K562 (cell line): ENCODE data around the gene MOB1A. TPM values are rescaled to one million over a fixed set of nuclear protein-coding genes. Genes with fewer than 3 reads are reported as not detected.
"Not testable (repeated sequence)": the region's sequence is repeated elsewhere in the genome, so short reads cannot be mapped to it uniquely, and the experiment has no call there.

Experiments
- ATAC-seq: fragments of 200-7000 bp; cut with Tn5 transposase; 3 replicates; pipeline ENCODE4 v1.9.1; 2020; ENCODE audit warnings: moderate library complexity
- BruUV-seq: library from RNA; stranded (reverse); fragments of 400-500 nt; replicated peaks from 2 replicates; lab custom pipeline; 2021; lab: Mats Ljungman, UMichigan
- CTCF ChIA-PET: fragments of 300-600 bp; formaldehyde crosslinking; extraction: SDS; loops from one replicate; lab custom pipeline; 2021; ENCODE audit warnings: low intra/inter-chr PET ratio; lab: Yijun Ruan, JAX
- POLR2A ChIA-PET: fragments of 300-600, 350-650 bp; sonication (Branson Sonifier 250); formaldehyde crosslinking; extraction: SDS; loops from one replicate; lab custom pipeline; 2021; ENCODE audit warnings: antibody characterized with exemption, inconsistent platforms; lab: Yijun Ruan, JAX
- DNase-seq, 4 experiments: peaks; one replicate each; pipeline versions ENCODE4 v3.0.0 to v3.0.0-alpha.2; 2011 to 2018; ENCODE audit warnings: low spot score in 3 of 4, mixed read lengths in 3 of 4; ENCODE audit errors: extremely low read depth in 1 of 4
- FAIRE-seq: peaks from 2 replicates; lab custom pipeline; 2011; peaks lifted over from hg19 to GRCh38; lab: Jason Lieb, UNC
- H2AFZ ChIP-seq: 2 replicates; pipeline ENCODE4 v1.6.0; 2011; ENCODE audit warnings: low read depth, low read length, control low read depth, inconsistent platforms
- H3K27ac ChIP-seq: fragments of 200-600 bp; 3 replicates; pipeline ENCODE4 v1.8.0; 2011; ENCODE audit warnings: low read depth, mild to moderate bottlenecking, control low read depth, inconsistent platforms, low read length, moderate library complexity, mixed read lengths; ENCODE audit errors: extremely low read depth
- H3K27me3 ChIP-seq, 2 experiments: fragments of 300-600 bp in 1 of 2; 2 replicates in 1 of 2; 3 replicates in 1 of 2; pipeline versions ENCODE4 v1.6.0 to v1.8.0; 2011; ENCODE audit warnings: inconsistent platforms in 2 of 2, low read length in 2 of 2, mild to moderate bottlenecking in 1 of 2, mixed read lengths in 1 of 2, moderate library complexity in 1 of 2; ENCODE audit not compliant: control insufficient read depth in 2 of 2, insufficient read depth in 2 of 2
- H3K36me3 ChIP-seq: fragments of 300-600 bp; 3 replicates; pipeline ENCODE4 v1.8.0; 2011; ENCODE audit warnings: mild to moderate bottlenecking, low read length, inconsistent platforms; ENCODE audit not compliant: control insufficient read depth, insufficient read depth
- H3K4me1 ChIP-seq, 2 experiments: fragments of 200-600 bp in 1 of 2; replicated peaks in 1 of 2; 2 replicates in 1 of 2; 3 replicates in 1 of 2; pipeline versions ENCODE4 v1.5.1 to v1.8.0; 2011; ENCODE audit warnings: inconsistent platforms in 2 of 2, low read length in 2 of 2, mild to moderate bottlenecking in 1 of 2, mixed read lengths in 1 of 2, moderate library complexity in 1 of 2; ENCODE audit not compliant: control insufficient read depth in 2 of 2, insufficient read depth in 2 of 2
- H3K4me2 ChIP-seq: 2 replicates; pipeline ENCODE4 v1.6.1; 2011; ENCODE audit warnings: low read length, control low read depth, inconsistent platforms, mixed read lengths; ENCODE audit not compliant: insufficient read depth
- H3K4me3 ChIP-seq: fragments of 200-600 bp; sonication (generic), shearing (Covaris generic); 2 replicates; pipeline ENCODE4 v1.5.1; 2016; ENCODE audit warnings: control low read depth, inconsistent platforms
- H3K79me2 ChIP-seq: fragments of 200-600 bp; 3 replicates; pipeline ENCODE4 v1.8.0; 2011; ENCODE audit warnings: low read length, inconsistent platforms; ENCODE audit not compliant: control insufficient read depth, insufficient read depth
- H3K9ac ChIP-seq, 2 experiments: 2 replicates each; pipeline versions ENCODE4 v1.6.0 to v1.6.1; 2011; ENCODE audit warnings: low read depth in 2 of 2, low read length in 2 of 2, control low read depth in 1 of 2, inconsistent platforms in 1 of 2, mild to moderate bottlenecking in 1 of 2, mixed read lengths in 1 of 2; ENCODE audit not compliant: insufficient read depth in 1 of 2
- H3K9me1 ChIP-seq: one replicate; pipeline ENCODE4 v1.6.0; 2011; ENCODE audit warnings: inconsistent platforms, mild to moderate bottlenecking, low read length, moderate library complexity; ENCODE audit not compliant: control insufficient read depth, insufficient read depth
- H3K9me3 ChIP-seq: replicated peaks from 2 replicates; pipeline ENCODE4 v1.5.1; 2011; ENCODE audit warnings: low read depth, low read length, inconsistent platforms; ENCODE audit not compliant: control insufficient read depth, insufficient read depth
- H4K20me1 ChIP-seq: replicated peaks from 2 replicates; pipeline ENCODE4 v1.6.1; 2011; ENCODE audit warnings: low read length, inconsistent platforms, mixed read lengths; ENCODE audit not compliant: control insufficient read depth, insufficient read depth
- WGBS: fragments of 100-300 bp; shearing (Covaris generic); methylation state at CpG from one replicate; pipeline ENCODE4 v1.1.6; 2016; ENCODE audit warnings: low coverage, mixed read lengths; ENCODE audit not compliant: insufficient coverage; ENCODE audit errors: missing lambda C conversion rate; 5-methylcytosine and 5-hydroxymethylcytosine counted together
- in situ Hi-C: fragments of 300-500 bp; cut with MboI; formaldehyde crosslinking; loops from 4 replicates; pipeline ENCODE4 v1.15.0; 2018; ENCODE audit warnings: inconsistent platforms, mixed read lengths
- intact Hi-C: fragments of 100-400 bp; cut with micrococcal nuclease; formaldehyde crosslinking; loops from 2 replicates; pipeline ENCODE4 v1.14.2; 2022
- polyA plus RNA-seq, 8 experiments: library from polyadenylated mRNA; depleted of rRNA in 4 of 8; stranded (reverse) in 5 of 8; unstranded in 3 of 8; fragments of >200 nt; fragmentation: Nextera tagmentation in 2 of 8; fragmentation: Illumina TruSeq in 1 of 8; extraction: Ambion mirVana in 2 of 8; extraction: Trizol in 1 of 8; gene quantifications; 2 replicates each; pipeline versions ENCODE4 v1.2.1 to v1.2.3, GENCODE V29; 2011 to 2014; ENCODE audit warnings: inconsistent platforms in 1 of 8, missing spikeins in 1 of 8
- total RNA-seq, 7 experiments: library from RNA; depleted of rRNA in 6 of 7; stranded (reverse); fragments of >200 nt in 6 of 7; fragmentation: Illumina TruSeq in 2 of 7; extraction: Trizol in 2 of 7; gene quantifications; 2 replicates each; pipeline versions ENCODE4 v1.2.1 to v1.2.3, GENCODE V29; 2011 to 2021; ENCODE audit warnings: low replicate concordance in 1 of 7

The MOB1A gene
- total and polyA plus RNA-seq, 9 of the 15 experiments (the other 6 are each of a cell fraction or from before 2014, with no cell fraction given) = 24.8 to 100 (median 60.2) TPM

DNA sequence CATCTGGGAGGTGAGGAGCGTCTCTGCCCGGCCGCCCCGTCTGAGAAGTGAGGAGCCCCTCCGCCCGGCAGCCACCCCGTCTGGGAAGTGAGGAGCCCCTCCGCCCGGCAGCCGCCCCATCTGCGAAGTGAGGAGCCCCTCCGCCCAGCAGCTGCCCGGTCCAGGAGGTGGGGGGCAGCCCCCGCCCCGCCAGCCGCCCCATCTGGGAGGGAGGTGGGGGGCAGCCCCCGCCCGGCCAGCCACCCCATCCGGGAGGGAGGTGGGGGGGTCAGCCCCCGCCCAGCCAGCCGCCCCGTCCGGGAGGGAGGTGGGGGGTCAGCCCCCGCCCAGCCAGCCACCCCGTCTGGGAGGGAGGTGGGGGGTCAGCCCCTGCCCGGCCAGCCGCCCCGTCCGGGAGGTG lies 54.7 kb downstream of the MOB1A start:
- H3K4me3 ChIP-seq, H2AFZ ChIP-seq, ATAC-seq, H3K9me3 ChIP-seq, FAIRE-seq, DNase-seq, in situ Hi-C loops, H3K79me2 ChIP-seq, H3K27me3 ChIP-seq, BruUV-seq, H3K36me3 ChIP-seq, H3K9me1 ChIP-seq, H3K9ac ChIP-seq, CTCF ChIA-PET, H3K4me2 ChIP-seq, H4K20me1 ChIP-seq, H3K27ac ChIP-seq: not testable (repeated sequence)
- POLR2A ChIA-PET = interaction anchor here (0.6 kb wide), 1 partner anchor 147 kb away, joined by 3 read pairs; no protein-coding TSS in a partner anchor
- intact Hi-C loops = loop anchor here (5.0 kb wide), 1 partner anchor 217 kb away; no protein-coding TSS in a partner anchor
- peaks cover 2 to 13% of the 10 kb centered on the region in 2 experiments; a peak in 2 of 5 replicates for H3K4me1 ChIP-seq
- 90% methylated on average over 8 of the region's 29 CpGs for WGBS

DNA sequence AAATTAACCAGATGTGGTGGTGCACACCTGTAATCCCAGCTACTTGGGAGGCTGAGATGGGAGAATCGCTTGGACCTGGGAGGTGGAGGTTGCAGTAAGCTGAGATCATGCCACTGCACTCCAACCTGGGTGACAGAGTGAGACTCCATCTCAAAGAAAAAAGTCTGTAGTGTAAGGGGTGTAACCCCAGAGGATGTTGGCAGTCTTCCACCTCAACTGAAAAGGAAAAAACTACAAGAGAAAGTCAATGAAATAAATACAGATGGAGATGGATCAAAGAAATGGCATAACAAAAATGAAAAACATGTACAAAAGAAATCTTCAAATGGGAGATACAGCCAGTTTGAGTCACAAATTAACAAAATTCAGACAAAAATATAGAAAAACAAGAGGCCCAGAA lies 56.8 kb downstream of the MOB1A start:
- H3K9me3 ChIP-seq, H3K27me3 ChIP-seq, DNase-seq, H2AFZ ChIP-seq, H3K27ac ChIP-seq, H3K9ac ChIP-seq, H3K4me3 ChIP-seq, FAIRE-seq, BruUV-seq, H3K9me1 ChIP-seq, ATAC-seq, H3K4me2 ChIP-seq, H4K20me1 ChIP-seq, in situ Hi-C loops, H3K79me2 ChIP-seq, H3K36me3 ChIP-seq: not testable (repeated sequence)
- peaks cover 2 to 13% of the 10 kb centered on the region in 2 experiments; a peak in 2 of 5 replicates for H3K4me1 ChIP-seq
- ChIA-PET POLR2A (interaction anchor here (0.6 to 1.6 kb wide), 3 partner anchors 23 to 79 kb away, joined by 3 to 4 read pairs (median 3); partner anchors contain the start of gene MTHFD2), CTCF (interaction anchor here (0.6 kb wide), 1 partner anchor 234 kb away, joined by 3 read pairs; no protein-coding TSS in a partner anchor)
- intact Hi-C loops = loop anchor here (5.0 kb wide), 1 partner anchor 215 kb away; no protein-coding TSS in a partner anchor
- WGBS = 38% methylated on average over 1 of the region's 1 CpG
